HG03457 (cell line): ENCODE results near the gene CNOT1.
"Not testable (repeated sequence)": the region's sequence is repeated elsewhere in the genome, so short reads cannot be mapped to it uniquely, and the experiment has no call there.

Source experiments
- ATAC-seq: cut with Tn5 transposase; IDR thresholded peaks from one replicate; pipeline ENCODE4 v1.9.1; 2021; ENCODE audit warnings: moderate number of reproducible peaks; ENCODE audit not compliant: unreplicated experiment

Gene CNOT1

GRCh38 chr16:58638148-58639036, 8.8 kb upstream of the CNOT1 start:
- ATAC-seq, result no peak

GRCh38 chr16:58637021-58637420, 7.4 kb upstream of the CNOT1 start:
- not testable (repeated sequence) for ATAC-seq

GRCh38 chr16:58636466-58636865, 6.8 kb upstream of the CNOT1 start:
- no peak for ATAC-seq

- ATAC-seq, result no peak
Measured at GRCh38 chr16:58635502-58635901, 5.9 kb upstream of the CNOT1 start.

- no peak for ATAC-seq
Measured at GRCh38 chr16:58634265-58634802, 4.7 kb upstream of the CNOT1 start.

GRCh38 chr16:58628845-58629732, 537 bp downstream of the CNOT1 start:
- ATAC-seq, result no peak

GRCh38 chr16:58624209-58624608, 5.4 kb downstream of the CNOT1 start:
- no peak for ATAC-seq

- ATAC-seq, result no peak
Measured at GRCh38 chr16:58620396-58620795, 9.2 kb downstream of the CNOT1 start.

- no peak for ATAC-seq
Measured at GRCh38 chr16:58615280-58615679, 14.3 kb downstream of the CNOT1 start.

- ATAC-seq, result no peak
Measured at GRCh38 chr16:58614860-58615259, 14.8 kb downstream of the CNOT1 start.

- no peak for ATAC-seq
Measured at GRCh38 chr16:58614212-58614611, 15.4 kb downstream of the CNOT1 start.

- not testable (repeated sequence) for ATAC-seq
Measured at GRCh38 chr16:58612965-58613364, 16.7 kb downstream of the CNOT1 start.

- no peak for ATAC-seq
Measured at GRCh38 chr16:58608601-58609136, 21.0 kb downstream of the CNOT1 start.

- no peak for ATAC-seq
Measured at GRCh38 chr16:58605562-58605961, 24.1 kb downstream of the CNOT1 start.

GRCh38 chr16:58591083-58591482, 38.5 kb downstream of the CNOT1 start:
- no peak for ATAC-seq

- ATAC-seq, result no peak
Measured at GRCh38 chr16:58589326-58589905, 40.2 kb downstream of the CNOT1 start.

- ATAC-seq, result no peak
Measured at GRCh38 chr16:58588406-58588805, 41.2 kb downstream of the CNOT1 start.

GRCh38 chr16:58586340-58587030, 43.1 kb downstream of the CNOT1 start:
- no peak for ATAC-seq

- ATAC-seq, result no peak
Measured at GRCh38 chr16:58584831-58585505, 44.7 kb downstream of the CNOT1 start.
